ENCODE measurements around the gene GATAD2A.

Gene GATAD2A

DNA sequence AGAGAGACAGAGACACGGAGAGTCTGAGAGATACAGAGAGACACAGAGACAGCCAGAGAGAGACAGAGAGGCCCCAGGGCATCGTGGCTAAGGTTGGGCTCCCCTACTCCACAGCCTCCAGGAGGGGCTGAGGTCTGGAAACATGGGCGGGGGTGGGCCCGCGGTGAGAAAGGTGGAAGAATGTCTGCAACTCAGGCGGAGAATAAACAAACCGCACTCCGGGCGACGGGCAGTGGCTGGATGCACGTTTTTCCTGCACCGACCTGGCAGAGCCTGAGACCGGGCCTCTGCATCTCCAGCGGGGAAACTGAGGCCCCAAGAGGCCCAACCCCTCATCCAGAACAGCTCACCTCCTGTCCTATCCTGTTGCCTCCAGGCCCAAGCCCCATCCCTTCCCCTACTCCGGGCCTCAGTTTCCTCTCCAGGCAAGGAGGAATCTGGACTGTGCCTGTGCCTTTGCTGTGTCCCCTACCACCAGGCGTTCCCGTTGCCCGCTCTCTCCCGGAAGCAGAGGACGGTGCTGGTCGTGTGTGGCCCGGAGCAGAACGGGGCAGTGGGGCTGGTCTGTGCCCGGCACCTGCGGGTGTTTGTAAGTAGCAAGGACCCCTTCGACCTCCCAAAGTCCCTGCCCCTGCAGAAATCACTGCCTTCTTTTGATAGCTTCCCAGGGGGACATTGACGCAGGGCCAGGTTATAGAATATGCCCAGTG lies 129.2 kb downstream of the GATAD2A start:
- DNase-seq = no peak

GRCh38 chr19:19535311-19536191 lies 130.1 kb downstream of the GATAD2A start:
- DNase-seq = no peak

DNA sequence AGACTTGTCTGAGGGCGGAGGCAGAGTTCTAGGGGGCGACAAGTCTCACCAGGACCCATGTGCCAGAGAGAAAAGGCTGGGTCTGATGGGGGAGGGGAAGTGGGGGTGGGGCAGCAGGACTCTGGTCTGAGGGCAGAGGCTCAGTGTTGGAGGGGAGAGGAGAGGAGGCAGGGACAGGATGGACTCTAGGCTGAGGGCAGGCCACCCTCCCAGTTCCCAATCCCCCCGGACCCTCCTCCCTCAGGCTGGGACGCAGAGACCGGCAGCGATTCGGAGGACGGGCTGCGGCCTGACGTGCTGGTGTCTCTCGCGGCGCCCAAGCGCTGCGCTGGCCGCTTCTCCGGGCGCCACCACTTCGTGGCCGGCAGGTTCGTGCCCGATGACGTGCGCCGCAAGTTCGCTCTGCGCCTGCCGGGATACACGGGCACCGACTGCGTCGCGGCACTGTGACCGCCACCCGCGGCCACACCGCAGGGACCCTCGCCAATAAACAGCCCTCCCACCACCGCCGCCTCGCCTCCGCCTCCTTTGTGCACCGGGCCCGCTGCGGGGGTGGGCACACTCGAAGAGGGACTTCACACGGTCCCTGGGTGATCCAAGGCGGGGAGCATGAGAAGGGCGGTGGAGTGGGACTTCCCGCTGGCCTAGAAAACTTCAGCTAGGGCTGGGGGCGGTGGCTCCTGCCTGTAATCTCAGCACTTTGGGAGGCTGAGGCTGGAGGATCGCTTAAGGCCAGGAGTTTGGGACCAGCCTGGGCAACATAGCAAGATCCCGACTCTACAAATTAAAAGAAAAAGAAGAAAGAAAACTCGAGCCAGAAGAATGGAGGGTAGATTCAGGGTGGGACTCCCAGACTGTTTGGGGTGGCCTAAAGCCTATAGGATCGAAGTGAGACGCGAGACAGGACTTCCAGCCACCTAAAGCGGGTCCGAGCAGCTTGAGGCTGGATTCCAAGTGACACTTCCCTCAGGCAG lies 131.9 kb downstream of the GATAD2A start:
- DNase-seq = no peak

DNA sequence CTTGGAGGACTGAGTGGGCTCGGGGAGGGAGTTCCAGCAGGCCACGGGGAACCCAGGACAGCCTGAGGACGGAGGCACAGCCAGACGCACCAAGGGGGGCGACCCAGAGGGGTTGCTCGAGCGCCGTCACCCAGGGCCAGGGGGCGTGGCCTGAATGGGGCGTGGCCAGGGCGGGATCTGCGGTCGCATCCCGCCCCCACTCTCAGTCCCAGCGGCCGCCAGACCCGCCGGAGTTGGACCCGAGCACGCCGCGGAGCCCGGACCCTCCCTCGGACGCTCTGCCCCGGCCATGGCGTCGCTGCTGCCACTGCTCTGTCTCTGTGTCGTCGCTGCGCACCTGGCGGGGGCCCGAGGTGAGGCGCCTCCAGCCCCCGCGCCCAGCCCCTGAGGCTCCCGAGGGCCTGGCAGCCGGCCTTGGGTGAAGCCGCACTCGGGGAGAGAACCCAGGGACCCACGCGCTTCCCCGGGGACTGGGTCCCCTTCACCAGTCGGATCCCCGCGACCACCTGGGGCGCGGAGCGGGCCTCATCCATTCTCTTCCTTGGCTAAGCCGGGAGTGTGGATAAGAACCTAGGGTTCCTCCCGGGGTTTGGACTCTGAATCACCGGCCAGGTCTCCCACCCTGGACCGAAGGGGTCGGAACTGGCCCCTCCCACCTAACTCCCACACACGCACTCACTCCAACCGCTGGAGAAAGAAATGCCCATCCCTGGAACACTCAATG lies 132.7 kb downstream of the GATAD2A start, which contains the start of gene CILP2:
Gene CILP2 (plus strand): TSS at position 205 of the 724 bp plus-strand sequence. CDS start 85 bp downstream, at position 290.
- peak; percentile 19 for DNase-seq

GRCh38 chr19:19538785-19539166 lies 133.3 kb downstream of the GATAD2A start:
- no peak for DNase-seq

GRCh38 chr19:19539698-19540063 lies 134.2 kb downstream of the GATAD2A start:
- no peak for DNase-seq

DNA sequence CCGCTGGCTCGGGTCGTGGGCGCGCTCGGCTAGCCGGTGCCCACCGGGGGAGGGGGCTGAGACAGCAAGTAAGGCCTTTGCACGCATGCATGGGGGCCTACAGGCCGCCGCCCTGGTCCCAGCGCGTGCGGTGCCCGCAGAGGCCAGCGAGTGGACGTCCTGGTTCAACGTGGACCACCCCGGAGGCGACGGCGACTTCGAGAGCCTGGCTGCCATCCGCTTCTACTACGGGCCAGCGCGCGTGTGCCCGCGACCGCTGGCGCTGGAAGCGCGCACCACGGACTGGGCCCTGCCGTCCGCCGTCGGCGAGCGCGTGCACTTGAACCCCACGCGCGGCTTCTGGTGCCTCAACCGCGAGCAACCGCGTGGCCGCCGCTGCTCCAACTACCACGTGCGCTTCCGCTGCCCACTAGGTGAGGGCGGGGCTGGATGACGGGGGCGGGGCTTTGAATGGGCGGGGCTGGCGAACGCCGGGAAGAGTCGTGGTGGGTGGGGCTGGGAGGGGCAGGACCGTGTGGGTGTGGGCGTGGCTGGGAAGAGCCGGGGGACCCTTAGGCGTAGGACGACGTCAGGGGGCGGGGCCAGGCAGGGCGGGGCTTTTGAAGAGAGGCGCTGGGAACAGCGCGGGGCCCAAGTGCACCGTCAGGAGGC lies 134.7 kb downstream of the GATAD2A start:
- no peak for DNase-seq

GRCh38 chr19:19540715-19541515 lies 135.4 kb downstream of the GATAD2A start:
- no peak for DNase-seq

- DNase-seq = no peak
Observed at GRCh38 chr19:19541616-19542015, 136.1 kb downstream of the GATAD2A start.

DNA sequence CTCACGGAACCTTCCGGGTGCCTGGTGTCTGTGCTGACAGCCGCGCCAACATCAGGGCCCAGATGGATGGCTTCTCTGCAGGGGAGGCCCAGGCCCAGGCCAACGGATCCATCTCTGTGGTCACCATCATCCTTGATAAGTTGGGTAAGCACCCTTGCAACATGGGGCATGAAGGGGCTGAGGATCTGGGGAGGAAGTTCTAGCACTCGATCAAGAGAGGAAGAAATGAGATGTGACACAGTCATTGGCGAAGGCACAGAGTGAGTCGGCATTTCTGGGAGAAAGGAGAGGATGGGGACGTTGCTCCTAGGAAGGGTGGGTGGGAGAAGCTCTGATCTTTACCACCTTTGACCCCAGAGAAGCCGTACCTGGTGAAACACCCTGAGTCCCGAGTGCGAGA lies 137.0 kb downstream of the GATAD2A start:
- DNase-seq = no peak

GRCh38 chr19:19543101-19543500 lies 137.6 kb downstream of the GATAD2A start:
- DNase-seq = no peak

DNA sequence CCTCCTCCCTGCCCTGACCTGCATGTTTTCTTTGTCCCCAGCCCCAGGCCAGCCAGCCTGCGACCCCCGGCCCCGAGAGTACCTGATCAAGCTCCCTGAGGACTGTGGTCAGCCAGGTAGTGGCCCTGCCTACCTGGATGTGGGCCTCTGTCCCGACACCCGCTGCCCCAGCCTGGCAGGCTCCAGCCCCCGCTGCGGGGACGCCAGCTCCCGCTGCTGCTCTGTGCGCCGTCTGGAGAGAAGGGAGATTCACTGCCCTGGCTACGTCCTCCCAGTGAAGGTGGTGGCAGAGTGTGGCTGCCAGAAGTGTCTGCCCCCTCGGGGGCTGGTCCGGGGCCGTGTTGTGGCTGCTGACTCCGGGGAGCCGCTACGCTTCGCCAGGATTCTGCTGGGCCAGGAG lies 138.2 kb downstream of the GATAD2A start:
- DNase-seq = no peak

DNA sequence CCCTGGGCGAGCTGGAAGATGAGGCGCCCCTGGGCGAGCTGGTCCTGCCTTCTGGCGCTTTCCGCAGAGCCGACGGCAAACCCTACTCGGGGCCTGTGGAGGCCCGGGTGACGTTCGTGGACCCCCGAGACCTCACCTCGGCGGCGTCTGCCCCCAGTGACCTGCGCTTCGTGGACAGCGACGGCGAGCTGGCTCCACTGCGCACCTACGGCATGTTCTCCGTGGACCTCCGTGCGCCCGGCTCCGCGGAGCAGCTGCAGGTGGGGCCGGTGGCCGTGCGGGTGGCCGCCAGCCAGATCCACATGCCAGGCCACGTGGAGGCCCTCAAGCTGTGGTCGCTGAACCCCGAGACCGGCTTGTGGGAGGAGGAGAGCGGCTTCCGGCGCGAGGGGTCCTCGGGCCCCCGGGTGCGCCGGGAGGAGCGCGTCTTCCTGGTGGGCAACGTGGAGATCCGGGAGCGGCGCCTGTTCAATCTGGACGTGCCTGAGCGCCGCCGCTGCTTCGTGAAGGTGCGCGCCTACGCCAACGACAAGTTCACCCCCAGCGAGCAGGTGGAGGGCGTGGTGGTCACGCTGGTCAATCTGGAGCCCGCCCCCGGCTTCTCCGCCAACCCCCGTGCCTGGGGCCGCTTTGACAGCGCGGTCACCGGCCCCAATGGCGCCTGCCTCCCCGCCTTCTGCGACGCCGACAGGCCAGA lies 138.9 kb downstream of the GATAD2A start:
- no peak for DNase-seq

DNA sequence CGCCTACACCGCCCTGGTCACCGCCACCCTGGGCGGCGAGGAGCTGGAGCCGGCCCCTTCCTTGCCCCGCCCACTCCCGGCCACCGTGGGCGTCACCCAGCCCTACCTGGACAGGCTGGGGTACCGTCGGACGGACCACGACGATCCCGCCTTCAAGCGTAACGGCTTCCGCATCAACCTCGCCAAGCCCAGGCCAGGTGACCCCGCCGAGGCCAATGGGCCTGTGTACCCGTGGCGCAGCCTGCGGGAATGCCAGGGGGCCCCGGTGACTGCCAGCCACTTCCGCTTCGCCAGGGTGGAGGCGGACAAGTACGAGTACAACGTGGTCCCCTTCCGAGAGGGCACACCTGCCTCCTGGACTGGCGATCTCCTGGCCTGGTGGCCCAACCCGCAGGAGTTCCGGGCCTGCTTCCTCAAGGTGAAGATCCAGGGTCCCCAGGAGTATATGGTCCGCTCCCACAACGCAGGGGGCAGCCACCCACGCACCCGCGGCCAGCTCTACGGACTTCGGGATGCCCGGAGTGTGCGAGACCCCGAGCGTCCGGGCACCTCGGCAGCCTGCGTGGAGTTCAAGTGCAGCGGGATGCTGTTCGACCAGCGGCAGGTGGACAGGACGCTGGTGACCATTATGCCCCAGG lies 139.6 kb downstream of the GATAD2A start:
- no peak for DNase-seq

DNA sequence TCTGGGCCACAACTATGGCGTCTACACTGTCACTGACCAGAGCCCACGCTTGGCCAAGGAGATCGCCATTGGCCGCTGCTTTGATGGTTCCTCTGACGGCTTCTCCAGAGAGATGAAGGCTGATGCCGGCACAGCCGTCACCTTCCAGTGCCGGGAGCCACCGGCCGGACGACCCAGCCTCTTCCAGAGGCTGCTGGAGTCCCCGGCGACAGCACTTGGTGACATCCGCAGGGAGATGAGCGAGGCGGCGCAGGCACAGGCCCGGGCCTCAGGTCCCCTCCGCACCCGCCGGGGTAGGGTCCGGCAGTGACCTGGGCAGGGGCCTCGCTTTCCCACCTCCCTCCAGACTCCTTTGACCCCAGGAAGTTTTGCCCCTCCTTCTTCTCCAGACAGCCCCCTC lies 140.2 kb downstream of the GATAD2A start:
- DNase-seq = no peak

GRCh38 chr19:19546751-19547162 lies 141.3 kb downstream of the GATAD2A start:
- DNase-seq = no peak

- DNase-seq = no peak
Observed at GRCh38 chr19:19547674-19548336, 142.3 kb downstream of the GATAD2A start.

GRCh38 chr19:19548915-19549759 lies 143.7 kb downstream of the GATAD2A start:
- no peak for DNase-seq

Data from NCI-H1694 (cell line).